K562 treated with DMSO at 1 percent for 12 hours (cell line): Measurements from ENCODE around the gene CPNE9. TPM values are rescaled to one million over a fixed set of nuclear protein-coding genes. Genes with fewer than 3 reads are reported as not detected.

ENCODE experiments used
- total RNA-seq: library from RNA; unstranded; fragments of 300-600 nt; gene quantifications from 2 replicates; pipeline ENCODE4 v1.2.3, GENCODE V29; 2022; ENCODE audit not compliant: insufficient read depth

CPNE9 gene, protein sequence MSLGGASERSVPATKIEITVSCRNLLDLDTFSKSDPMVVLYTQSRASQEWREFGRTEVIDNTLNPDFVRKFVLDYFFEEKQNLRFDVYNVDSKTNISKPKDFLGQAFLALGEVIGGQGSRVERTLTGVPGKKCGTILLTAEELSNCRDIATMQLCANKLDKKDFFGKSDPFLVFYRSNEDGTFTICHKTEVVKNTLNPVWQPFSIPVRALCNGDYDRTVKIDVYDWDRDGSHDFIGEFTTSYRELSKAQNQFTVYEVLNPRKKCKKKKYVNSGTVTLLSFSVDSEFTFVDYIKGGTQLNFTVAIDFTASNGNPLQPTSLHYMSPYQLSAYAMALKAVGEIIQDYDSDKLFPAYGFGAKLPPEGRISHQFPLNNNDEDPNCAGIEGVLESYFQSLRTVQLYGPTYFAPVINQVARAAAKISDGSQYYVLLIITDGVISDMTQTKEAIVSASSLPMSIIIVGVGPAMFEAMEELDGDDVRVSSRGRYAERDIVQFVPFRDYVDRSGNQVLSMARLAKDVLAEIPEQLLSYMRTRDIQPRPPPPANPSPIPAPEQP
- total RNA-seq, result not detected in 2 replicates

DNA sequence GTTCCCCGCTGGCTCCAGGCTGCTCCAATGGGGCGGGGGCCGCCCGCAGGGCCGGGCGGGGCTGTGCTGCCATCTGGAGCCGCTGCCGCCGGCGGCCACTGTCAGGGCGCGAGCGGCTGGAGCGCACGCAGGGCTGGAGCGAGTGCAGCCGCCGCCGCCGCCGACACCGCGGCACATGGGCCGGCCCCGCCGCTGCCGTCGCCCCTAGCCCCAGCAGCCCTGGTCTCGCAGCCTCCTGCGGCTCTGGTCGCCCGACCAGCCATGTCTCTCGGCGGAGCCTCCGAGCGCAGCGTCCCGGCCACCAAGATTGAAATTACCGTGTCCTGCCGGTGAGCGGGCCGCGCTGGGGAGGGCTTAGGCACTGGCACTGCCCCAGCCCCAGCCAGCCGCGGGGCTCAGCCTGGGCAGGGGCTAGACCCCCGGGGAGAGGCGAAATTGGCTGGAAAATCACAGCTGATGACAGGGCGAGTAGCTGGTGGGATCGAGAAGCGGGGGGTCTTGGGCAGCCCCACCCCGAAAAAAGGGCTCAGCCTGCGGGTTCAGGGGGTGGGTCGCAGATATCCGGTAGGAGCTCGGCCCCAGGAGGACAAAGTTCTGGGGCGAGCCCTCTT is at the start of gene CPNE9:
Gene CPNE9, plus strand, starts transcription at position 98 of the 611 bp plus-strand sequence. Its CDS starts 164 bp downstream, at position 262.

DNA sequence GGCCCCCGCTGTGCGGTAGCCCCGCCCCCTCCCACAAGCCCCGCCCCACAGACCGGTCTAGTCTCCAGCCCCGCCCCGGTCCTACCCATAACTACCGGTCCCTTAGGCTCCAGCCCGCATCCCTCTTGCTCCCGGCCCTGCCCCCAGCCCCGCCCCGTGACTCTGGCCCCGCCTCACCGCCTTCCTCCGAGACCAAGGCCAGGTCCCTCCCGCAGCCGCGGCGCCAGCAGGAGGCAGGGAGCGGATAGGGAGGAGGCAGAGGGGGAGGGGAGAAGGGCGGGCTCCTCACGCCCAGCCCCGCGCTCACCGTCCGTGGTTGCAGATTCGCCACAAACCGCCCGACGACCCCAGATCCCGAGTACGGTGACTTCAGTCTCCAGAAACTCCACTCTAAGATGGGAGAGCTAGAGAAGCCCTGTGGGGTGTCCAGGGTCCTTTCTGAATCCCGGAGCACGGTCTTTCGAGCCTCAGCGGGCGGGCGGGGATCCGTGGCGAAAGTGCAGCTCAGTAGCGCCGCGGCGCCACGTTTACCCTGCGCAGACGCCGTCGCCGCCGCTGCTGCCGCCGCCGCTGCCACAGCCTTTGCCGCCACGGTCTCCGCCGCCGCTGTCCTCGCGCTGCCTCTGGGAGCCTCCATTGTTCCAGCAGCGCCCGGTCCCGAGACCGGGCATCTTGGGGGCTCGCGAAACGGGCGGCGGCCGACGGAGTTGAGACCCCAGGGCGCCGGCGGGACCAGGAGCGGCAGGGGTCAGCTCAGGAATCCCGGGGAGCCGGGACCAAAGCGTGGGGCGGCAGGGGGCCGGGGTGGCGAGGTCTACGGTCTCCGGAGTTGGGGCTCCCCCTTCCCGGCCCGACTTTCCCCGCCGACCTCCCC is 27.8 kb downstream of the CPNE9 start, which contains the start of gene BRPF1:
Gene BRPF1, plus strand, starts transcription at position 530 of the 874 bp plus-strand sequence. CDS start 2,406 bp downstream, outside the sequence.

GRCh38 chr3:9749645-9750555 is 46.3 kb downstream of the CPNE9 start, which contains the start of gene OGG1:
Gene OGG1 (plus strand): TSS chr3:9749952. CDS start chr3:9750287, 335 bp downstream.

DNA sequence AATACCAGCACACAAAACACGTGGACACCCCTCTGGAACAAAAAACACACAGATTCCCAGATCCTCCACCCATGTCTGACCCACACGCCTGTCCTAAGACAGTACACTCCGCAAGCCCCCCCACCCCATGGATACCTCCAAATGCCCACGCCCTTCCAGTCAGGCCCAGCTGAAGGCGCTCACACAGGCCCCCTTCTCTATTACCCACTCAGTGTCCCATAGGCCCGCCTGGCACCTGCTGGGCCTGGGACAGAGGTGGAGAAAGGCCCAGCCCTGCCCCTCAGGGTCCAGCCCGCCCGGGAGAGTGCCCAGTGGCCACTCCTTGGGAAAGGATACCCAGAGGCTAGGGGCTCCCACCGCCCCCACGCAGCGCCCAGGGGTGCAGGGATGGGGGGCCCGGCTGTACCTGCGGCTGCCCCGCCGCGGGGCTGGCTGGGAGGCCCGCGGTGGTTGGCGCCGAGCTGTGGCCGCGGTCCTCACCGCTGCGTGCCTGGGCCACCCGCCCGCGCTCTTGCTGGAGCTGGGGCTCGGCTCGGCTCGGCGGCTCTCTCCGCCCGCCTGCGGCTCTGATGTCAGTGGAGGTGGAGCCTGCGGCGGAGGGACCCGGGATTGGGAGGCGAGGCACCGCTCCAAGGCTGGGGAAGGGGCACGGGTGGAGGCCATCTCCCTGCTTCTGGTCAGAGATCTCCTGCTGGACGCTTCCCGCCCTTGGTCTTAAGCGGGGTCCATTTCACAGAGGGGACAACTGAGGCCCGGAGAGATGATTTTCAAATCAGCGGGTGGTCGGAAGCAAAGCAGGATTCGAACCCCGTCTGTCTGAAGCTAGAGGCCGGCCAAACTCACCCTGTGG is 66.0 kb downstream of the CPNE9 start, which contains the start of gene CAMK1:
Gene CAMK1, minus strand, starts transcription at position 522 of the 850 bp plus-strand sequence. CDS start 2,198 bp downstream, outside the sequence.

Other genes starting within 250 kb of the CPNE9 start
- gene LHFPL4, start 150.0 kb upstream of the CPNE9 start, total RNA-seq, result not detected in 2 replicates
- 53.3 and 72.2 TPM in 2 replicates for gene MTMR14, start 54.3 kb upstream of the CPNE9 start, total RNA-seq
- gene BRPF1, start 27.9 kb downstream of the CPNE9 start, total RNA-seq, result 14.7 and 30.4 TPM in 2 replicates
- gene OGG1, start 46.1 kb downstream of the CPNE9 start, total RNA-seq, result 21.3 and 31.6 TPM in 2 replicates
- gene CAMK1, start 66.1 kb downstream of the CPNE9 start, total RNA-seq, result 11.2 and 13.1 TPM in 2 replicates
- 103 TPM in 2 replicates for gene TADA3, start 88.6 kb downstream of the CPNE9 start, total RNA-seq
- gene ARPC4, start 89.2 kb downstream of the CPNE9 start, total RNA-seq, result 37.5 and 57.4 TPM in 2 replicates
- 41.4 and 97.9 TPM in 2 replicates for gene TTLL3, start 106.4 kb downstream of the CPNE9 start, total RNA-seq
- gene RPUSD3, start 140.2 kb downstream of the CPNE9 start, total RNA-seq, result 77.6 and 82.0 TPM in 2 replicates
- gene CIDEC, start 176.4 kb downstream of the CPNE9 start, total RNA-seq, result not detected in 2 replicates
- gene JAGN1, start 186.8 kb downstream of the CPNE9 start, total RNA-seq, result 57.8 and 66.0 TPM in 2 replicates
- gene IL17RE, start 199.0 kb downstream of the CPNE9 start, total RNA-seq, result 0.64 and 0.67 TPM in 2 replicates
- 34.1 and 39.6 TPM in 2 replicates for gene IL17RC, start 213.3 kb downstream of the CPNE9 start, total RNA-seq
- gene CRELD1, start 230.0 kb downstream of the CPNE9 start, total RNA-seq, result 18.5 and 28.3 TPM in 2 replicates
- gene PRRT3, start 248.6 kb downstream of the CPNE9 start, total RNA-seq, result 1.3 and 2.8 TPM in 2 replicates